Stimulated activated CD8-positive, alpha-beta memory T cell treated with anti-CD3 and anti-CD28 coated beads, Interleukin-15, amount 100 ng/mL, for 4 hours (primary cell): ENCODE data around the gene SYNDIG1.

Experiments used
- DNase-seq, 2 donors: peaks; one replicate each; pipeline ENCODE4 v3.0.0-alpha.2; 2020; ENCODE audit warnings: low read depth in 2 of 2

SYNDIG1 gene

DNA sequence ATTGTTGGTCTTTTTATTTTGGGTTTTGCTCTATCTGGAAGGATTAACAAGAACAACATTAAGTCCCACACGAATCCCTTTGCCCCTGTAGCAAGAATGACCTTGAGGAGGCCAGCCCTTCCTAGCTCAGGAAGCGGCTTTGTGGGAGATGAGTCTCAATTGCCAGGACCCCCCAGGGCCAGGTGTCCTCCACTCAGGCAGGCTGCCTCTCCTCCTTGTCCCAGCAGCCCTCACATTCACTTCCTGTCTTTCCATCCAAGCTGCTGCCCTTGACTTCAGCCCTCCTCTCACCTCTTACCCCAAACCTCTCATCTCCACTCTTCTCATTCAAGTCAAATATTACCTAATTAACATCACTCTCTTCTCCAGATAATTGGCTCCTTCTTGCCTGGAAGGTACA is 22.6 kb upstream of the SYNDIG1 start:
- DNase-seq: no peak

DNA sequence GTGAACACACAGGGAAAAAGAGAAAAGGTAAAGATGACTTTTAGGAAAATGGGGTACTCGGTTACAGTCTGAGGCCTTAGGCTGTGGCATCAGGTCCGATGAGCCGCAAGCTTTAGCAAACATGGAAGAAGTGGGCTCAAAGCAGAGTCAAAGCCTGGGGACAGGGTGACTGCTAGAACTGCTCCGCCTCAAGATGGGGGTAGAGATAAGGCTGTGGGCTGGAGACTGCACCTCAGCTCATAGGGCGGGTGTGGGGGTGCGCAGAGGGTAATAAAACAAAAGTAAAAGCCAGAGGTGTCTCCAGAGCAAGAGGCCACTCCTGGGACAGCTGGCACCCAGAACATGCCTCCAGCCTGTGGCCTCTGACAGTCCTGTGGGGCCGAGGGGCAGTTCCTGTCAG is 21.3 kb upstream of the SYNDIG1 start:
- no peak for DNase-seq

DNA sequence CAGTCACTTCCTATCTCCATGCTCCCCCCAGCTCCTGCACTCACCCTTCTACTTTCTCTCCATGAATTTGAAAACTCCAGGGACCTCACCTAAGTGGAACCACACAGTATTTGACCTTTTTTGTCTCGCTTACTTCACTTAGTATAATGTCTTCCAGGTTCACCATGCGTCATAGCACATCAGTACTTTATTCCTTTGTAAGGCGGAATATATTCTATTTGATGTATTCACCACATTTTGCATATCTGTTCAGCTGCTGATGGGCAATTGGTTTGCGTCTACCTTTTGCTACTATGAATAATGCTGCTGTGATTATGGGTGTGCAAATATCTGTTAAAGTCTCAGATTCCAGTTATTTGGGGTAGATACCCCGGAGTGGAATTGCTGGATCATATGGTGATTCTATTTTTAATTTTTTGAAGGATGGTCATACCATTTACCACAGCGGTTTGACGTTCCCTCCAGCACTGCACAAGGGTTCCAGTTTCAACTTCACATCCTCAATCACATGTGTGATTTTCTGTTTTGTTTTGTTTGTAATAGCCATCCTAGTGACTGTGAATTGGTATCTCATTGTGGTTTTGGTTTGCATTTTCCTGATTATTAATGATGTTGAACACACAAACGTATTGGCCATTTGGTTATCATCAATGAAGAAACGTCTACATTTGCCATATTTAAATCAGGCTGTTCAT is 20.3 kb upstream of the SYNDIG1 start:
- no peak for DNase-seq

DNA sequence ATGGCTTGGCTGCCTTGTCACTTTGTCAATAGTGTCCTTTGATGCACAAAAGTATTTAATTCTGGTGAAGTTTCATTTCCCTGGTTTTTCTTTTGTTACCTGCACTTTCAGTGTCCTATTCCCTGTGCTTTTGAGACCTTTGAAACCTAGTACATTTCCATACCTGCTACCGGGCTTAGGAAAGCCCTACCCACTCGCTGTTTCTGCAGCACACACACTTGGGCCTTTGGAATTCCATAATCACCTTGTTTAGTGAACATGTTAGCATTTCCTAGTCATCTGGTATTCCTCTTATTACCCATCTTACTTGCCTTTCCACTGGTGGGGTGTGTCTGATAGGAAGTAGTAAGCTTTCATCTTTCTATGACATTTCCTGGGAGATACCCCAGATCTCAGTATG is 19.3 kb upstream of the SYNDIG1 start:
- DNase-seq: no peak

DNA sequence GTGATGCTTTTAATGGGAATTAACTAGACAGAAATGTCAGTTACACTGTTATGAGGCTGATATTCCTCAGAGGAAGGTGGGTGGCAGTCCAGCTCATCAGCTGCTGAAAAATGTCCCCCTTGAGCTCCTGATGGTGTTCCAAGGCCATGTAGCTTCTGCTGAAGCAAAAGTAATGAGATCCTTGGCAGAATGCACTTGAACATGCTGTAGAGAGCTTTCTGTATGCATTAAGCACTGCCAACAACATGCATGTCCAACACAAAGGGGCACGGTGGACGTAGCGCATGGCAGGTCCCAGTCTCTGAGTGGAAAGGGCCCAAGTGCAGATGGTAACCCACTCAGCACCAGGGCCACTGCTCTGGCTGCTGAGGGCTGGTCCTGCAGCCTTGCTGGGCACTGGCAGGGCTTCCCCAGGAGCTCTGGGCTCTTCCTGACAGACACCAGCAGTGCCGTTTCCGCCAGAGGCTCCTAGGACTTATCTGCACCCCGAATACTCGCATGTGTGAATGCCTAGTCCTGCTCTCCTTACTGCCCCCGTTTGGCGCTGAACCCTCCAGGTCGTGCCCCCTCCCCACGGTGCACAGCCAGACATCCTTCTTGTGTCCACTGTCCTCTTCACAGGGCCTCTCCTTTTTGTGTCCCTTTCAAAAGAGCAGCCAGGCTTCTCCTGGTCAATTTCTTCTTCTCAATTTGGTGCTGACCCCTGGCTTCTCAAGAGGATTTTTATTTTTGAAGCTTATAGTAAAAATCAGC is 18.6 kb upstream of the SYNDIG1 start:
- no peak for DNase-seq

DNA sequence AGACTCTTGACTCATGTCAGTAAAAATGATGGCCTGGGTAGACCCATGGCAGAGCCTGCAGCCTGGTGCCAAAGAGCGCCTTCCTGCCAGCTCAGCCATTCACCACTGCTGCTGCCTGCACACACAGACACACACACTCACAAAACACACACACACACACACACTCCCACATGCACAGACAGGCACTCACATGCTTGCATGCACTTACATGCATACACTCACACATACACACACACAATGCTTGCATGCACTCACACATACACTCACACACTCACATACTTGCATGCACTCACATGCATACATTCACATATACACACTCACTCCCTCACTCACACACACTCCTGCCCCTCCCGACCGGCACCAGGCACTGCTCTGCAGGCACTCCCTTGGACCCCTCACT is 18.0 kb upstream of the SYNDIG1 start:
- no peak for DNase-seq

DNA sequence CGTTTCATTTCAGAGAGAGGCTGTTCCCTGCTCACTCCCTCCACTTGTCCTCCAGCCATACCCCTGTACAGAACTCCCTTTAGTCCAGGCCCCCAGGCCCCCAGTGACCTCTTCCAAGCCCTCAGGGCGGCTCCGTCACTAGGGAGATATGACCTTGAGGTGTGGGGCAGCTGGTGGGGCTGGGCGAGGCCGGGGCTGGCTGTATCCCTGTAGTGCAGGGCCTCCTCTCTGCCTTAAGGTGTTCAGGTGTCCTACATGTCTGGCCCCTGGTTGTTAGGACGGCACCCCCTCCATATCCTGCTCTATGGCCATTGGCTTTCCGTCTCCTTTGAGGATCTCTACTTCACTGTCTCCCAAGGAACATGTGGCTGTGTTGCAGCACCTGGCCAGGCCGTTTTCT is 17.4 kb upstream of the SYNDIG1 start:
- no peak for DNase-seq

DNA sequence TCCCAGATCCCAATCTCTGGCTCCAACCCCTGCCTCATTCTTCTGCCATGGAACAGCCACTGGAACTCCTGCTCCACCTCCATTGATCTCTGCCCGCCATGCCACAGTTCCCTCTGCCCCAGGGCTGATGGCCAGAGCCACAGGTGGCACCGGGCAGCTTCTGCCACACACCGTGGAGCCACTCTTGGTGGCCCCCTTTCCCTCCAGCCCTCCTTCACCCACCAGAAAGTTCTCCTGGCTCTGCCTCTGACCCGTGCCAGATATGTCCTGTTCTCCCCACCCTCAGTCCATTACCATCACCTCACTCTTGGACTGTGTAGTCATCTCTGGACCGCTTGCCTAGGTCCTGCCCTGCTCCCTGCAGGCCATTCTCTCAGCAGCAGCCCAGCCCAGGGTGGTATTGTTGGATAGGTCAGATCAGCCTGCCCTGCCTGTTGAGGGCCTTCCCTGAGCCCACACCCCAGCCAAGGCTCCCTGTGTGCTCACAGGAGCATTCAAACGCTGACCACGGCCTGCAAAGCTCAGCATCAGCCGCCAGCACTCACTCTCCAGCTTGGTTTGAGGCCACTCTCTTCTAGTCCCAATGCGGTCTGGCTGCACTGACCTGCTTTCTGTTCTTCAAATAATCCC is 16.8 kb upstream of the SYNDIG1 start:
- no peak for DNase-seq

DNA sequence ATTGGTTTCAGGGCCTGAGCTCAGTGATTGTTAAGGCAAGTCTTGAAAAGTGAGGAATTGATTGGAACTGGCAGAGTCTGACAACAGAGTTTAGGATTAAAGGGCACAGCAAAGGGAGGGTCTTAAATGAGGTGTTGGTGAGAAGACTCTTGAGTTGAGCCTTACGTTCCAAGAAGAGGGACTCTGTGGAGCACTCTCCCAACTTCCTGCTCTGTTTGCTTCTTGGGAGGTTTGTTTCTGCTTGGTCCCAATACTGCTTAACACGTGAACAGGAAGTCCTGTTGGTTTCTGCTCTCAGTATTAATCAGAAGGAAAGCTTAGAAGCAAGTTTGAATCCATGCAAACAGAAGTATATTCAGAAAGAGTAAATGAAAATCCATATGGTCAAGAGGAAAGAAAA is 15.6 kb upstream of the SYNDIG1 start:
- DNase-seq: no peak

DNA sequence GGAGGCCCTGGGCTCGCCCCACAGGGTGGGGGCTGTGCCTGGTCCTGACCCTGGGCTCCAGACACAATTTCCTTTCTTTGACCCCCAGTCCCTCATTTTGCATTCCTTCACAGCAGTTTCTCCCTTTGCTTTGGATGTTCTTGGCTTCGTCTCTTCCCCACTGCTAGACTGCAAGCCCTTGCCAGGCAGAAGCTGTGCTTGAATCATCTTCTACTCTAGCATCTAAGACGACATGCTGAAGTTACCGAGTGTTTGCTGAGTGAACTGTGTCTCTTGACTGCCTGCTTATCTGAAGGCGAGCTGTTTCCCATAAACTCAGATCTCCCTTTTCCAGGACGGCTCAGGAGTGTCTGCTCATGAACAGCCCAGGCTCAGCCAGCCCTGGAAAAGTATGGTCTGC is 14.3 kb upstream of the SYNDIG1 start:
- no peak for DNase-seq

DNA sequence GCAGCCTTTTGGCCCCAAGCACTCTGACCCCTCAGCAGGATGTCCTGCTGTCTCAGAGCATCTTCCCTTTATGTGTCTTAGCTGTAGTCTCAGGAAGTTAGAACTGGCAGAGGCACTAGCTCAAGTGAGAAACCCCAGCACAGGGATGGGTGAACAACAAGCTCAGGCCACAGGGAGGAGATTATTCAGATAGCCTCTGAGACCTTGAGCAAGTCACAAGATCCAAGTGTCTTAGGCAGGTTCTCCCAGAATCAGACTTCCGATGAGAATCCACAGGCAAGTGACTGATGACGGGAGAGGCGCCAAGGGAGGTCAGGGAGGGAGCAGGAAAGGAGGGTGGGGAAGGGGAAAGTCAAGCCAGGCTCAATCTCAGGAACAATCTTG is 13.0 kb upstream of the SYNDIG1 start:
- no peak for DNase-seq

DNA sequence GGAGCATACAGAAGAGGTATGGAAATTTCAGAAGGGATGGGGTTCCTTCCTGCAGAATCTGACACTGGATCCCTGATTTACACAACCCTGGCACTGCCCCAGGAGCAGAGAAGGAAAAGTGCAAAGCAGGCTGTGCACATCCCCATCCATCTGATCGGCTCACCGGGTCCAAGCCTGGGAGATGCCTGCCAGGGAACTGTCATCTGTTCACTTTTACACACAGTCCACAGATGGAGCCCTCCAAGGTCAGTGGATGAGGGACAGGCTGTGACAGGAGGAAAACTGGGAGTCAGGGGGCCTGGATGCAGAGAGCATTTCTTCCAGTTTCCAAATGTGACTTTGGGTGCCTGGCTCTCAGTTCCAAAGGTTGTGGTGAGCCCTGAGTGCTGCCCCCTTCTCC is 11.0 kb upstream of the SYNDIG1 start:
- DNase-seq: no peak

DNA sequence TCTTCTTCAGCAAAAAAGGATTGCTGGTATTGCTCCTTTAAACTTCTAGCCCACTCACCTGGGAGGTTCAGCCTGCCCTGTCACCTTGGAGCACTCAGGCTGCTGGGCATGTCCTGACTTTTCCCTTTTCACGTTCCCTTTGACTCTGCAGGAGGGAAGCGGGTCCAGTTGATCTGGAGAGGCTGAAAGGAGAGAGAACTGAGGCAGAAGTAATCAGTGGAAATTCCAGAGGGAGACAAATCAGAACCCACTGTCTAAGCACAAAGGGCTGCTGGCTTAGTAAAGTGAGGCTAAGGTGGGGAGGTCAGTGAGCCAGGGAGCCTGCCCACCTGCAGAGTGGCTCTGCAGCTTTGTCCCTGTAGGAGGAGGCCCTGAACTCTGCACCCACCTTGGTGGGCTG is 9.7 kb upstream of the SYNDIG1 start:
- no peak for DNase-seq

DNA sequence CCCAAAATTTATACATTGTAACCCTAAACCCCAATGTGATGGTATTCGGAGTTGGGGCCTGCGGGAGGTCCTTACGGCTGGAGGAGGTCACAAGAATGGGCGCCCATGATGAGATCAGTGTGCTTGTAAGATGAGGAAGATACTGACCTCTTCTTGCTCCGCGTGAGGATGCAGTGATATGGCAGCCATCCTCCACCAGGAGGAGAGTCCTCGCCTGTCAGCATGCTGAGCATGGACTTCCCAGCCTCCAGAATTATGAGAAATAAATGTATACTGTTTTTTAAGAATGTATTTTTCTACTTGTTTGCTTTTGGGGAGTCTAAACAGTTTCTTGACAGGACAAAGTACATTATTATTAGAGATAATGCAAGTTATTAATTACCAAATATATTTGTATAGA is 8.7 kb upstream of the SYNDIG1 start:
- no peak for DNase-seq

DNA sequence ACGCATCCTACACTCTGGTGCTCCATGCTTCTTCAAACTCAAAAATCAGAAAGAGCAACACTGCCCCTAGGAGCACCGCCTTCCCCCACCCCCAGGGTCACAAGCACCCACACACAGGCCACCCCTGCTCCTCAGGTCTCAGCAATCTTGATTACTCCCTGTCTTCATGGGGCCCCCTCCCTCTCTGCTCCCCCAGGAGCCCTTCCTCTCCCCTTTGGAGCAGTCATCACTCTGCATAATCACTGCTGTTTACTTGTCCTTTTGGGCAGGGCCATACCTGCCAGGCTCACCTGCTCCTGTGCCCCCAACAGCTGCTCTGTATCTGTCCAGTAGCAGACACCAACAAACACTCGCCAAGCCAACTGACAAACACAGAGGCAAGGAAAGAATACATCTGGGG is 7.6 kb upstream of the SYNDIG1 start:
- DNase-seq: no peak

DNA sequence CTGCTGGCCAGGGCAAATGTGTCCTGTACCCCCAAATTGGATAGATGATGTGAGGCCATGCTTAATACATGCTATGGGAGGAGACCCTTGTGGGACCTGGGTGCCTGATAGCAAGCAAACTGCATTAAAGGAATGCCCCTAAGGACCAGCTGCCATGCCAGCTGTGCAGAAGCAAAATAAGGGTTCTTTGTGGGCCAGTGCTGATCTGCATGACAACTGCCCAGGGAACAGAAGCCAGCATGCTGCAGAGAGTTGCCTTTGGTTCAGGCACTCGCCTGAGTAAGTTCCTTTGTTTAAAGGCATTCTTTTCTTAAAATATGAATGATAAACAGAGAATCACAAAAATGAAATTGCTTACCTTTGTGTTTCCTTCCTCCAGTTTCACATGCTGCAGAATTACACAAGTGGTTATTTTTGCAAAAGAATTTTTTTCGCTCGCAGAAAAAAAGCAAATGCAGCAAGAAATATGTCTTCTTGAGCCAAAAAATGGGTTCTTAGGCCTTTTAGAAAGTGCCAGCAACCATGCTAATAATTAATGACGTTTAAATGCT is 6.9 kb upstream of the SYNDIG1 start:
- DNase-seq: no peak

DNA sequence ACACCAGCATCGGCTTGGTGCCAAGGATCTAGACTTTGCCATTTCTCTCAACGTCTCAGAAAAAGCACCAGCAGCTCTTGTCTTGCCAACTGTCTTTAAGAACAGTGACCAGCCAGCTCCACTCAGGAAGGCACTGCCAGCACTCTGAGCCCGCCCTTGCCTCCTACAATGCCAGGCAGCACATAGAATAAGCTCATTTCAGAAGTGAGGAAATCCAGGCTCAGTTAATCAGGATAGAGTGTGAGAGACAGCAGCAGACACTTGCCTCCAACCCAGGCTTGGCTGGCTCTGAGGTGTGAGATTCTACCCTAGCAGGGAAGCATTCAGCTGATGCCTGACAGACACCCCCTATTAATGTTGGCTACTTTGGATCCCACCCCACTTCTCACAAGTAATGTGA is 4.3 kb upstream of the SYNDIG1 start:
- no peak for DNase-seq

DNA sequence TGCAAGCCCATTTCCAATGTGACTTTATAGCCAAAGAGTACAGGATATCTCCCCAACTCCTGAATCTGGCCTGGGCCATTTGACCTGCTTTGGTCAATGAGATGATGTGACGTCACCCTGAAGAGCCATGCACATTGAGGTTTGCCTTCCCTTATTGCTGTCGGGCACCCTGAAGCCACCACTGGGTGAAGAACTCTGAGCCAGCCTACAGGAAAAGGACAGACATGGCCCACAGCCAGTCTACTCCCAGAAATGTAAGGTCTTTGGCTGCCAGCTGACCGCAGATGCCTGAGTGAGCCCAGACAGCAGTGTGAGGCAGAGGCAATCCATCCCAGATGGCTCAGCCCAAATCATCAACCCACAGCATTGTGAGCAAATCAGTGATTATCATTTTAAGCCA is 3.7 kb upstream of the SYNDIG1 start:
- DNase-seq: no peak

DNA sequence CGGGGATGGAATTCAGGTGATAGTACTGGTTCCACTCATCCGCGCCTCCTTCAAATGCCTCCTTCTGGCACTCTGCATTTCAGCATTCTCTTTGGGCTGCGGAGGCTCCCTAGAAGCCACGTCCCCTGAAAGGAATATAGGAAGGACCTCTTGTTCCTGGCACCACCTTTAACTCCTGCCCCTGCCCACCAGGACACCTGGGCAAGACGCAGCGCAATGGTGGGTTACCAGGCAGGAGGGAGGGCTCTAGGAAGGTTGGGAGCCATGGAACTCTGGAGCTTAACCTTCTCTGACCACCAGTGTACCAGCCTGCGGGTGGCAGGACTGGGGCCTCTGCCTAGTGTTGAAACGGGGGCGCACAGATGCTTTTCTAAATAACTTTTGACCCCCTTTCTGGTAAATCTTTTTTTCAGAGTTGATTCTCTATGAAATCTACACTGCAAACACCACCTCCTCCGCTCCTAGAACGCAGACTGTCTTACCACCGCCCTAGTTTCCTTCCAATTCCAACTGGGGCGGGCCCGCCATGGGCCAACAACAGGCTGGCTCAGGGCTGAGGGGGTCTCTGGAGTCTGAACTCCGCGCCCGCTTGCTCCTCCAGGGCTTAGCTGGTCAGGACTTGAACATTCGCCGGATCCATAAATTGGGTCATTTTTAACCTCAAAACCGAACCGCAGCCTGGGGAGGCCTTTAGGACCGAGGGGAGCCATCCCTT is 871 bp upstream of the SYNDIG1 start:
- no peak for DNase-seq

DNA sequence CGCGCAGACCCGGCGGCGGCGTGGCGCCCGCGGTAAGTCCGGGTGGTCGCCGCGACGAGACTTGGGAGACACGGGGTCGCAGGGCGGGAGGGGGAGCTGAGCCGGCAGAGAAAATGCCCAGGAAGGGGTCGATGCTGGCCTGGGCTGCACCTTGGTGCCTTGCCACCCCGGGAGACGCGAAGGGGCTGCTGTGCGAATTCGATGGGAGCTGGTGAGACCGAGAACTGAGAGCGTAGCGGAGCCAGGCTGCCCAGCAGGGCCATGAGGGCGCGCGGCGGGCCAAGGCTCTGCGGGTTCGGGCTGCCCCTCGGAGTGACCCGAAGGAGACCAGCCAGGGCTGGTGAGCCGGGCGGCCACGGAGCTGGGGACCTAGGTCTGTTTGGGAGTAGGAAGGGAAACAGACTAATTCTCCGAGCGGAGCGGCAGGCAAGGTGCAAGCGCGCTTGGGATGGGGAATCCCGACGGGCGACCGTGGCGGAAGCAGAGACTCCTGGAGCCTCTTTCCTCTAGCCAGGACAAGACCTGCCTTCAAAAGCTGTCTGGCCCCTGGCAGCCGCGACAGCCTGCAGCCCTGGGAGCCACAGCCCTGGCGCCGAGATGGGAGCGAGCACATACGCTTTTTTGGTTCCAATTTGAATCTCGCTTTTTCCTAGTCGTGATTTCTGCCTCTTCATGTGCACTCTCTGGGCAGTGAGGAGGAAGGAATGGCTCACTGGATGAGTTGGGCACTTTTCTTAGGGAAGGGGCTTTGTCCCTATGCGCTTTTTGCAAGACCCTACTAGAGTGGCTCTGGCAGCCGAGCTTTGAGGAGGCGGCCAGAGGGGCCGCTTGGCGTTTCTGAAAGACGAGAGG is 691 bp downstream of the SYNDIG1 start:
- DNase-seq: no peak
